HG03457 (cell line): ENCODE measurements around the gene EFHC1.

Experiments
- ATAC-seq: cut with Tn5 transposase; IDR thresholded peaks from one replicate; pipeline ENCODE4 v1.9.1; 2021; ENCODE audit warnings: moderate number of reproducible peaks; ENCODE audit not compliant: unreplicated experiment

EFHC1 gene

DNA sequence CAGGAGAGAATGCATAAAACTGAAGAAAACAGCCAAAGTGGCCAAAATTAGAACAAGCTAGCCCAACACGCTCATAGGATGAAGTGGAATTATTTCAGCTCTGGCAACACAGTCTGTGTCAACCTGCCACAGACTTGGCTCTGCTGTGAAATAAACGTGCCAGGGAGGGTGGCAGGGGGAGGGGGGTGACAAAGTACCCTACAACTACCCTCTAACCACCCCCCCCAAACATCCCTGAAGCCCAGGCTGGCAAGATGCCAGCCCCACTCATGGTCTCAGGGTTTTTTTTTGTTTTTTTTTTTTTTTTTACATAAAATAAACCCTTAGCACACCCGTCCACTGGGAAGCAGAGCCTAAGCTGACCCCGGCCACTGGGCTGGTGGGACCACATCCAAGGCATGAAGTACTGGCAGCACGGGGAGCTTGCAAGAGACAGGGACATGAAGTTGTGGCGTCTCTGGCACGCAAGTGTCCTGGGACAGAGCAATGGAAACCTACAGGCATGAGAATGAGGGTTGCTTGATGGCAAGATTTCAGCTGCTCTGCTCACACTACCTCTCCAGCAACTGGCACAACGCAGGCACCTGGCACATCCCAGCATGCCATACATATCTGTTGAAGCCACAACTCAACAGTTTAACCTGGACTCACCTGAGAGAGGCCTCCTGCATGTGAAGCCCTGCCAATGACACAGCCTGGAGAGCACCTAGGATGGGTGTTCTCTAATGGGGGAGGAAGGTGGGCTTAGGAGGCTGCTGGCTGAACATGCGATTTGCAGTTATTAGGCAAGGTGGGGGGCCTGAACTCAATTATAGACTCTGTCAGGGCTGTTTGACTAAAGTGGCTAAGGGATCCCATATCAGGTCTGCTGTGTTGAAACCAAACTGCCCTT, 80.3 kb downstream of the EFHC1 start:
- ATAC-seq, result no peak

DNA sequence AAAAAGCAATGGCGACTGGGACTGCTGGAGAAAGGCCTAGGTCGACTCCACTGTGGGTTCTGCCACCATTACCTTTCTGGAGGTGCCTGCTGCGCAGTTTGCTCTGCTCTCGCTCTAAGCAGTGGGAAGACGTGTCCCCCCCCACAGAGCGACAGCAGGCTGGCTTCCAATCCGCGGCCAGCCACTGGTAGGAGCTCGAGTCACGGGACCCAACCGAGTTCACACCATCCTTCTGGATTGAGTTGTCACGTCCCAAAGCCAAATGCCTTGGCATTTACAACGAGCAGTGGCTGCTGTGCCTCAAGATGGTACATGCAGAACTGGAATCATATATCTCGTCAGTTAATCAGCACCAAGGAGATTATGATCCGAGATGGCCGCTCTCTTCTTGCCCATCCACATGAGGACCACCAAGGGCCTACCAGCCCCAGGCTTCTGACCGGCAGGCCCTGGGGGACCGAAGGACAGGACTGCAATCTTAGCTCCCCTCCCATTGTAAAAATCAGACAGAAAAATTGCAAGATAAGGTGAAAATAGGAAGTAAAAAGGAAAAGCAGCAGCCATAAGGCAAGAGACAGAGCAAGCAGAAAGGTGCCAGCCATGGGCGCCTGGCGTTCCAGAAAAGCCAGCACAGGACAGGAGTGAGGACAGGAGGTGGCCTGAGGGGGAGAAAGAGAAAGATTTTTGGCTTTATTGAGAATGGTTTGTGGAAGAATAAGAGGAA, 82.3 kb downstream of the EFHC1 start:
- ATAC-seq, result no peak

DNA sequence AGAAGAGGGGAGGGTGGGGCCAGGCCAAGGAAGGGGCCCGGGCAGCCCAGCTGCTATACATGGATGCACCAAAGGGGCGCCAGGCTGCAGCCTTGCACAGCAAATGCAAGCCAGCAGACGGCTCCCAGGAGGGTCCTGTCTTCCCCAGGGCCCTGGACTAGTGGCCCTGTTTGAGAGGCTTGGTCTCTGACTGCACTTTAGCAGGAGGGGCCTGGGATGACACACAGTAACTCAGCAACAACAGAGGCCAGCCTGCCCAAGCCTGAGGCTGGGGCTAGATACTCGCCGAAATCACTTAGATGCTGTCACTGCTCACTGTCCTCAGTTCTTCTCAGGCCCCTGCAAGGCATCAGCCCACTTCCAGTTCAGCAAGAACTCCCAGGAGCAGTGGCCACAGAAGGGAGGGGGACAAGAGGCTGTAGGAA, 83.2 kb downstream of the EFHC1 start:
- no peak for ATAC-seq

DNA sequence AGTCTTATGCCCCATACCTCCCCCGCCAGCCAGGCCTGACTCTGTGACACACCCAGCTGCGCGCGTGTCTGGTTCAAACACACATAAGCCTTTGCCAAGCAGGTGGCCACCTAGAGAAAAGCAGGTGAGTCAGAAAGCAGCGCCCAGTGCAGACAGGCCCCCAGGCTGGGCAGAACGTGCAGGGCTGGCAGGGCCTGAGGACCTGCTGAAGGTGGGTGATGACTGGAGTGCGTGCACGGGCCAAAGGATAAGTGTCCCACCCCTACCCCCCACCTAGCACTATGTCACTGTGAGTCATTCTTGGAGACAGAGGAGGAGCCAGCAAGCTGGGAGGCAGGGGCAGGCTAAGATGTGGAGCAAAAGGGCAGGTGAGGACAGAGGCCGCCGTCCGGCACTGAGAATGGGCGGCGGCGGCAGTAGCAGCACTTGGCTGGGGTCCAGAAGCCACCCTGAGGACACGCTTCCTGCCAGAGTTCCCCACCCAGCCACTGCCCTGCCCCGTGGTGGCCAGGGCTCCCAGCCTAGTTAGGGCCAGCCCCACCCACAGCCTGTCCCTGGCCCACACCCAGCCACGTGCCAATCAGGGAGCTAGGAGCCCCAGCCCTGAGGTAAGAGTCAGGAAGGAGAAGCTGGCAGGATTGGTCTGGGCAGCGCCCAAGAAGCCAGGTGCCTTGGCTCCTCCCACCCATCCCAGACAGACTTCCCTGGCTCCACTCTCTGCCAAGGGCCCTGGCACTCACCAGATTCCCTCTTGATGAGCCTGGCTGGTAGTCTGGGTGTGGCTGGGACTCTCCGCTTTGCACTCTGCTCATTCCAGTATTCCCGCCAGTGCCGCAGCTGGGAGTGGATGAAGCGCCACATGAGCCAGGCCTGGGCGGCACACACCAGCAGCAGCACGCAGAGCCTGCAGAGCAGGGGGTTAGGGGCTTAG, 84.0 kb downstream of the EFHC1 start:
- ATAC-seq, result no peak

DNA sequence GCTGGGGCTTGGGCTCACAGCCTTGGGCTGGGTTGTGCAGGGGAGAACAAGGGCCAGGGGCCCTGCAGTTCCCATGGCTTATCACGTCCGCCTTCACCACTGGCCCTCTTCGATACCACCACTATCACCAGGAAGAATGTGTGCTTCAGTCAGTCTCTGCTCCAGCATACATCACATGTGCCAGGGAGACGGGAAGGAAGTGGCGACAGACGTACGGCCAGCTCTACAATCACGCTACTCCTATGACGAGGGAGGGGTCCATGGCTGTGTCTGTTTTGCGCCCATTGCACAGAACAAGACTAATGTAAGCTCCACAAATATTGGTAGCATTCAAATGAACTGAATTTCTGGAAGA, 84.6 kb downstream of the EFHC1 start:
- no peak for ATAC-seq

DNA sequence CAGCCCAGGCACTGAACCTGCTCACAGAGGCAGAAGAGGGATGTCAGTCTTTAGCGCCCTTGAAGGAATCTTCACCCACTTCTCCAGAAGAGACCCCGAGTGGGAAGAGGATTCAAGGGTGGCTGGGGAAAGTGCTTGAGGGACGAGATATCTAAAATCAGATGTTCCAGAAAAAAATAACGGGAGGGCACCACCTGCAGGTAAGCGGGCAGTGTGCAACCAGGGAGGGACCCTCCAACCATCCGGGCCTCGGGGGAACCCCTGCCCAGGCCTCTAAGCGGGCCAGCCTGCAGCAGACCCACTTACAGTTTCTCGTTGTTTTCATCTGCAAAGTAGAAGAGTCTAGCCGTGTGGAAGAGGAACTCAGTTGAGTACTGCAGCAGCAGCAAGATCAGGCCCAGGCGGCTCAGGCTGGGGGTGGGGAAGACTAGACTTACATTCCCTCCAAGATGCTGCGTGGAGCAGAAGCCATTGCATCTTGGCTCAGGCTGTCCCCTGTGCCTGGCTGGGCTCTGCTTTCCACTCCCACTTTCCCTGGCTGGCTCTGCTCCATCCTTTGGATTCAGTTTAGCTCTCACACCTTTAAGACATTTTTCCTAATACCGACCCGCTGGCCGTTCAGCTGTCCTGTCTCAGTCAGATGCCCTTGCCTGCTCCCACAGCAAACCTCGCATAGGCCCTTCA, 85.7 kb downstream of the EFHC1 start:
- no peak for ATAC-seq

DNA sequence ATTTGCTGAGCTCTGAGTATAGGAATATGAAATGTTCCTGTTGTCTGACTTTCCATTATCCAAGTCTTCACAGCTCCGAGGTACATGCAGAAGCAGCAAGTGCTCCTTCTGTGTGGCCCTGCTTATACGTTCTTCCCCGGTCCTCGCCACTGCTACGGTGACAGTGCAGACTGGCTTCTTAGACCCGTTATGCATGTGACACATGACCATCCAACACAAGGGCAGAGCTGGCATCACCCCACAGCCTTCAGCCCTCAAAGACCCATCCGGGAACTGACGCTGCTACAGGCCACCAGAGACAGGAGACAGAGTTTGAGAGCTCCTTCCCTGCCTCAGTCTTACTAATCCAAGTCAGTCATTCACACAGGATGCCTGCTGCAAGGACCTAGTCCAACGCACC, 86.3 kb downstream of the EFHC1 start:
- ATAC-seq, result no peak

DNA sequence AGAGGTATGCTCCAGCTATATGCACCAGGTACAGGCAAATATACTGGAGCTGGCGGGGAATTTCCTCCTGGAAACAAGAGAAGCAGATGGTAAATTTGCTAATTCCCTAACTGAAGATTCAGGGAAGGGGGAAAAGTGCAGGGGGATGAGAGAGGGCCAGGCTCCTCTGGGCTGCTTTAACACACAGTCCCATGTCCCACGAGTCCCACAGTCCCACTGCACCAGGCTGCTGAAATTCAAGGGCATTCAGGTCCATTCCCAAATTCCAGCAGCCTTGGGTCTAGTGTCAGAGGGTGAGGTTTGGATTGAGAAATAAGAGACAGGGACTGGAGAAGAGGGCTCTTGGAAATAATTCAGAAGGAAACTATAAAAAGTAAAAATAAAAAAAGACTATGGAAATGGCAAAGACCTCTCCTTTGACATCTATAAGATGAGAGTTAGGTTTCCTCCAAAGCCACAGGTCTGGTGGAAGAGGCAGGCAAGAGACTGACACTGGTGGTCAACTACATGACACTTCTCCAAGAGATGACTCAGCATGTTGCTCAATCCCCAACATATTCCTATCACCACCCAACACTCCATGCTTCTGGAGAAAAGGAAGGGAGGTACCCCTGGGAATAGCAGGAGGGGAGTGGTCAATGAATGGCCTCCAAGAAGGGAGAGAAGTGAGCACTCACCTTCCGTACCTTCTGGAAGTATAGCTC, 87.6 kb downstream of the EFHC1 start:
- no peak for ATAC-seq

DNA sequence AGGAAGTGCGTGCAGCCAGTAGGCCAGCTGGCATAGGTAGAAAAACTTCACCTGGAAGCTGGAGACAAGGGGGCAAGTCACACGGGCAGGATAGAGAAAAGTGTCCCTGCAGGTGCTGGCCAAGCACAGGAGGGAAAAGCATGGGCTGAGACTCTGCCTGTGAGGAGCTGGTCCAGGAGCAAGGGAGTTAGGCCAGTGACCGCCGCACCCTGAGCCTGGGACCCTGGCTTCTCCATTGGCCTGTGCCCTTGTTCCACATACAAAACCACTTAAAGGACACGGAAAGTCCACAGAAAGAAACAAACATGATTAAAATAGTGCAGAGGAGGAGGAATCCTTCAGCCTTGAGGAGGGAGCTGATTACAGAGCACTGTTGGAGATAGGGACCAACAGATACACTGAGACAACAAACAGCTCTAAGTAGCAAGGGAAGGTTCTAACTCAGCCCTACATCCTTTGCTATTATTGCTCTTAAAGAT, 88.2 kb downstream of the EFHC1 start:
- no peak for ATAC-seq

DNA sequence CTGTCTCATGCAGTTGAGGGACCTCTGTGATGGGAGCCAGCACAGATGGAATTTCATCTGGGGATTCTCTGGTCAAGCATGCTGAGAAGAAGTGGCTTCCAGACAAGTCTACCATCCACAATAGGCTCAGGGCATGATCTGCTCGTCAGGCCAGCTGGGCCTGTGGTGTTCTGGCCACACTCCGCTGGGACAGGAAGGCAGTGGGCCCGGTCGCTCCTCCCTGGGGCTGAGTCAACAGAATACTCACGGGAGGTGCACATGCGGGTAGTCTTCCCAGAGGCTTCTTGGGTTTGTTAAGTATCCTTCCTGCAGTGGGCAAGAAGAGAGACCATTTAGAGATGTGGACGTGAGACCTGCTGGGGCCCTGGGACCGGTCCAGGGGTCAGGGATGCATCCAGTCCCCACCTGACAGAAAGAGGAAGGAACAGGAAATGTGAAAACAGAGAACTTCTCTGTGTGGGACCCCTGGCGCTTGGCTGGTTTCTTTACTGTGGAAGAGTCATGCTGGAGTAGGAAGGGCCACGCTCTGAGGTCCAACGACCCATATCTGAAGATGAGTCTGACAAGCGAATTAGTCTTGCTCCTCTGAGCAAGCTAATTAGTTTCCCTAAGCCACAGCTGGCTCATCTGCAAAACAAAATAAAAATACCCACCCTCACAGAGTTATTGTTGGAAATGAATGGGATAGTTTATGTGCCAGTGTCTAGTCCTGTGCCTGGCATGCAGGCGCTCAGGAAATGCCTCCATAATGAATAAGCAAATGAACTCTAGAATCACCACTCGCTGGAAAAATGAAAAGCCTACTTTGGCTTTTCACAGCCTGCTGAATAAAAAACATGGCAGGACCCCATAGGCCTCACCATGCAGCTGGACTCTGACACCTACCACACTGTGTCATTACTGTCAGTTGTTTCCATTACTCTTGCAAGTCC, 89.4 kb downstream of the EFHC1 start:
- ATAC-seq, result no peak

DNA sequence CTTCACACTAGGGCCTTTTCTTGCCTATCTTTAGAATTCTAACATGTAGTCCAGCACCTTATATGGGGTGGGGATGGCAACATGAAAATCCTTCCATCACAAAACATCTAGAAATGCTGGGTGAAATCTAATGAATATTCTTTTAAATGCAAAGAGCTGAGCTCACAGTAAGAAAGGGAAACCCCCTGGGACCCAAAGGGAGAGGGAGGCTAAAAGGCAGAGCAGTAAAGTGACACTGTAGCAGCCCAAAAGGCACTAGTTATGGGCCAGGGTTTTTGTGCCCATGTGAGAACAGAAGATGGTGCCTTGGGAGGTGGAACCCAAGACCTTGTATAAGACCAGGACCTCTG, 90.0 kb downstream of the EFHC1 start:
- ATAC-seq, result no peak

DNA sequence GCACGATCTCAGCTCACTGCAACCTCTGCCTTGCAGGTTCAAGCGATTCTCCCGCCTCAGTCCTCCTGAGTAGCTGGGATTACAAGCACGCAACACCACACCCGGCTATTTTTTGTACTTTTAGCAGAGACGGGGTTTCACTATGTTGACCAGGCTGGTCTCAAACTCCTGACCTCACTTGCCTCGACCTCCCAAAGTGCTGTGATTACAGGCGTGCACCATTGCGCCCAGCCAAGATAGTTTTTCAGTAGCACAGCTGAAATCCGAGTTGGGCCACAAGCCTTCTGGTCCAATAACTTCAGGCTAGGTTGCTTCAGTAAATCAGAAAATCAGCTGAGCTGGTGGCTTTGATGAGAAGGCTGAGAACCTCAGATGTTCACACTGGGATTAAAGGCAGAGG, 91.0 kb downstream of the EFHC1 start:
- ATAC-seq, result no peak

DNA sequence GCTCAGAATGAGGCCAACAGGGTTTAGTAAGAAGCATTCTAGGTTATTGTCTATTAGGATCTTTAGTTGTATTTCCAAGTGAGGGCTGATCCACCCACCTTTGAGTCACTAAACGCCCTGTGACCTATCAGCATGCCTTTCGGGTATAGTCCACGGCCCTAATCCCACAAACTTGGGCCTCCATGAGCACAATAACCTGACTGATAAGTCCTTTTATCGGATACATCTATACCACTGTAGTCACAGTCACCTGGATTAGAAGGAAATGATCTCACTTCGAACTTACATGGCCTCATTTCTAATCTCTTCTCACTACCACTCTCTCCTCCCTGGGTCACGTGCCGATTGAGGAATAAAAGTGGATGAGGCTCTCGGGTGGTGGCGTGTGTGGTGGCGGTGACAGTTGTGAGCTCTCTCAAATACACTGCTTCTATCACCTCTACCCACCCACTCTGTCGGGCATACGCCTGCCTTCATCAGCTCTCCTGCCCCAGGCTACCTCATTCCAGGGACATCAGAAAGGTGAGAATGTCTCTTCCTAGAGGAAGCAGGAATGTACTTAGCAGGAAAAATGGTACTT, 91.5 kb downstream of the EFHC1 start:
- no peak for ATAC-seq

DNA sequence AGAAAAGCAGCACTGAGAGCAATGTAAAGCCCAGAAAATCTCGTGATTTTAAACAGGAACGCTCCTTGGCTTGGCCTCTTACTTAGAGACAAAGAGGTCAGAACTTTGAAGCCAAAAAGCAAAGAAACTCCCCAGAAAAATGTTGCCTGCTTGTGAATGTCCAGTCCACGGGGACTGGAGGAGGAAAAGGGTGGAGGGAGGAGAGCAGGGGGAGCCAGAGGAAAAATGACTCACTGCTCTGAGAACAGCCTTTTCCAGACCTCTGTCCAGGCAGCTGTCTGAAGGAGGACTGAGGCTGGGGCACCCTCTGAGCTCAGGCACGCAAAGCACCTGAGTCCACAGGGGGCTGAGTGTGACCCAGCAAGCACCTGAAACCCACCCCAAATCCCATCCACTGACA, 92.1 kb downstream of the EFHC1 start:
- no peak for ATAC-seq

DNA sequence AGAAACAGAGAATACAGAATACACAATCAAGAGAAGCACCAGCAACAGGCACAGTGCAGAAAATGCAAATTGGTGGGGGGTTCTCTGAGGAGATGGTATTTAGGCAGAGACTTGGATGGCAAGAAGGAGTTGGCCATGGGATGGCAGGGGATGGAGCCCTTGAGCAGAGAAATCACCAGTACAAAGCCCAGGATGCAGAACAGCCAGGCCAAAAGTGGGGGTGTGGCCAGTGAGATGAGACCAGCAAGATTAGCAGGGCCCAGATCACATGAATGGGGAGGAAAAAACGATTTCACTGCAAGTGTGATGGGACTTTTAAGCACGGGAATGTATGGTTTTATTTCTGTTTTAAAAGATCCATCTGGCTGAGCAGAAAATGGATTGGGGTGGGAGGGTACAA, 93.3 kb downstream of the EFHC1 start:
- no peak for ATAC-seq

DNA sequence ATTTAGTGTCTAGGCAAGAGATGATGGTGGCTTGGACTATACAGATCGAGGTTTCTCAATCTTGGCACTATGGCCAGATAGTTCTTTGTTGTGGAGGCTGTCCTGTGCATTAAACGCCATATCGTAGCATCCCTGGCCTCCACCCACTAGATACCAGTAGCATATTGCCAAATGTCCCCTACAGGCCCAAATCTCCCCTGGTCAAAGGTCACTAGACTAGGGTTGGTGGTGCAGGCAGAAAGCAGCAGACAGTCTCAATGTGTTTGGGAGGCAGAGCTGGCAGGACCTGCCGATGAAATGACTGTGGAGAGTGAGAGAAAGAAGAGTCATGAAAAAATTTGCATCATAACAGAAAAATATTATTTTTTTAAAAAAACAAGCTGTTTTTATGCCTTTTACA, 93.8 kb downstream of the EFHC1 start:
- ATAC-seq, result no peak

DNA sequence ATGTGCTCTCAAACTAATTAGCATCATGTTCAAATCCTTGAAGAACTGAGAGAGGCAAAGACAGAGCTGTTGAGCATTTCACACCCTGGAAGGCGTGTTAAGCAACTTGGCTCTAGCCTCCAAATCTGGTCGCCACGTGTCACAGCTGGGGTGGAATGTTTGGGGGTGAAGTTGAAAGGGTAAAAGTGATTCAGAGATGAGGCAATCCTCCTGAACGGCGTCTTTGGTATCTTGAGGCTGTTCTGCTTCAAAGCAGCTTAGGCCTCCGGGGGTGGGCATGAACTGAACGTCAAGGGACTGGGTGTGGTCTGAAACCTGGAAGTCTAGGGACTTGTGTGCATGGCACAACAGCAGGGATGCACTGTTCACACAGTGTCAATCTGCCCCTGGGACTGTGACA, 94.4 kb downstream of the EFHC1 start:
- ATAC-seq, result no peak

DNA sequence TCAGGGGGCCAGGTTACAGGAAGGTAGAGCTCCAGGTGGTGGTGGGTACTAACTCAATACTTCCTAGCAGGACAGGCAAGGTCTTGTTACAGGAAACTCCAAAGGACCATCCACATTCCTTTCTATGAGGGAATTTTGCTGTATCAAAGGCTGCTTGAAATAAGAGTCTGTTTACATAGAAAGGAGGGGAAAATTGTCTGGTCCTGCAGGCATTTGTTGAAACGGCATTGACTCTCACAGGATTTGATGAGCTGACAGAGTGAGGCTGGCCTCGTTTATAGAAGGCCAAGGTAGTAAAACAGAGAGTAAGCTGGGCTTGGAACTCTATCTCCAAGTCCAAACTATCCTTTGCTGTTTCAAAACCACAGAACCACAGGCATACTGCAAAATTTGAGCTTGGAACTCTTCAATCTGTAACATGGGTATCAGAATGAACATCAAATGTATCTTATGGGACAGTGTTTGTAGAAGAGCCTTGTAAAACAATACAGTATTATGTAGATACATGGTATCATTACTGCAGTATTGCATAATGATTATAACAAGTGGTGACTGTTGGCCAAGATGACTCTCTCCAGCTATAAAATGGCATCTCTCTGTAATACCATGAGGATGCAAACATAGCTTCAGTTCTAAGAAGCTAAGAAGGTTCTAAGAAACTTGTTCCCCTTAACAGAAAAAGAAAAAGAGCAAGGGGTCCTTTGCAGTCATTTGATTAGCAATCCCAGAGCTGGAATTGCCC, 95.2 kb downstream of the EFHC1 start:
- no peak for ATAC-seq
